ENCODE data around the gene COL16A1. TPM values are rescaled to one million over a fixed set of nuclear protein-coding genes. Genes with fewer than 3 reads are reported as not detected.

Gene COL16A1
- total RNA-seq, 4 donors from 2014 or later: 14.3 to 135 (median 40.1) TPM

GRCh38 chr1:31642366-31642765 is 61.5 kb downstream of the COL16A1 start:
- no peak for DNase-seq

GRCh38 chr1:31640964-31641363 is 62.9 kb downstream of the COL16A1 start:
- H3K27ac ChIP-seq: no peak overlapping the region
- 87 to 100% methylated on average over 3 to 4 of the region's 4 CpGs for WGBS, 2 donors (ENCODE audit: low coverage in 1 of 2)
- H3K27me3 ChIP-seq: no peaks in the 10 kb centered on the region
- no peak overlapping the region for H3K4me3 ChIP-seq
- no peaks in the 10 kb centered on the region for H3K36me3 ChIP-seq
- in situ Hi-C loops (cut with MboI; ENCODE audit: low pct_ligation_motif_present in 1 of 4, low pct_unique_long_range_greater_than_20kb in 1 of 4, low sequenced_read_pairs in 3 of 4) (no loop called here), intact Hi-C loops (cut with DNase I; ENCODE audit: low total_unique reads) (no loop called here)
- TF ChIP-seq CTCF (IDR thresholded peaks at IDR 0.05): no peak
- no peak for TF ChIP-seq EP300 (IDR thresholded peaks at IDR 0.05; ENCODE audit: low read depth)
- TF ChIP-seq POLR2A (IDR thresholded peaks at IDR 0.05): no peak
- TF ChIP-seq POLR2AphosphoS5 (IDR thresholded peaks at IDR 0.05): no peak
- DNase-seq: no peak
- H3K9me3 ChIP-seq: no peaks in the 10 kb centered on the region
- H3K4me1 ChIP-seq: peaks cover 19 to 67% (median 36%) of the 10 kb centered on the region in 4 donors

More at GRCh38 chr1:31642366-31642765, 61.5 kb downstream of the COL16A1 start:
- intact Hi-C loops (cut with DNase I; ENCODE audit: low total_unique reads): no loop called here
- TF ChIP-seq POLR2AphosphoS5 (IDR thresholded peaks at IDR 0.05) (no peak), POLR2A (IDR thresholded peaks at IDR 0.05) (no peak), EP300 (IDR thresholded peaks at IDR 0.05; ENCODE audit: low read depth) (no peak), CTCF (IDR thresholded peaks at IDR 0.05) (no peak)
- Histone ChIP-seq H3K36me3 (no peaks in the 10 kb centered on the region), H3K4me3 (no peak overlapping the region), H3K9me3 (no peaks in the 10 kb centered on the region), H3K4me1 (peaks cover 19 to 53% (median 30%) of the 10 kb centered on the region in 4 donors), H3K27me3 (no peaks in the 10 kb centered on the region), H3K27ac (no peak overlapping the region)
- in situ Hi-C loops (cut with MboI; ENCODE audit: low pct_ligation_motif_present in 1 of 4, low pct_unique_long_range_greater_than_20kb in 1 of 4, low sequenced_read_pairs in 3 of 4): no loop called here
- WGBS, 2 donors (ENCODE audit: low coverage in 1 of 2): 82 to 90% methylated on average over 4 of the region's 4 CpGs

GRCh38 chr1:31640179-31640578 is 63.6 kb downstream of the COL16A1 start:
- no peak overlapping the region for H3K4me3 ChIP-seq
- intact Hi-C loops (cut with DNase I; ENCODE audit: low total_unique reads): no loop called here

GRCh38 chr1:31639543-31639942 is 64.3 kb downstream of the COL16A1 start:
- 62 to 67% methylated on average over 5 of the region's 5 CpGs for WGBS, 2 donors (ENCODE audit: low coverage in 1 of 2)
- no peak for DNase-seq
- peak overlapping the region in 3 of 4 donors; percentile 55 to 67 (median 57) for H3K27ac ChIP-seq
- peaks cover 19 to 63% (median 34%) of the 10 kb centered on the region in 4 donors for H3K4me1 ChIP-seq
- no peaks in the 10 kb centered on the region for H3K9me3 ChIP-seq
- in situ Hi-C loops (cut with MboI; ENCODE audit: low pct_ligation_motif_present in 1 of 4, low pct_unique_long_range_greater_than_20kb in 1 of 4, low sequenced_read_pairs in 3 of 4): no loop called here
- TF ChIP-seq CTCF (IDR thresholded peaks at IDR 0.05): no peak
- TF ChIP-seq POLR2A (IDR thresholded peaks at IDR 0.05): no peak
- TF ChIP-seq POLR2AphosphoS5 (IDR thresholded peaks at IDR 0.05): no peak
- no peak for TF ChIP-seq EP300 (IDR thresholded peaks at IDR 0.05; ENCODE audit: low read depth)
- intact Hi-C loops (cut with DNase I; ENCODE audit: low total_unique reads): no loop called here
- H3K36me3 ChIP-seq: no peaks in the 10 kb centered on the region
- H3K4me3 ChIP-seq: no peak overlapping the region
- H3K27me3 ChIP-seq: no peaks in the 10 kb centered on the region

More at GRCh38 chr1:31640179-31640578, 63.6 kb downstream of the COL16A1 start:
- Histone ChIP-seq H3K27me3 (no peaks in the 10 kb centered on the region), H3K36me3 (no peaks in the 10 kb centered on the region), H3K4me1 (peaks cover 19 to 63% (median 34%) of the 10 kb centered on the region in 4 donors), H3K27ac (no peak overlapping the region), H3K9me3 (no peaks in the 10 kb centered on the region)
- TF ChIP-seq POLR2AphosphoS5 (IDR thresholded peaks at IDR 0.05) (no peak), EP300 (IDR thresholded peaks at IDR 0.05; ENCODE audit: low read depth) (no peak), POLR2A (IDR thresholded peaks at IDR 0.05) (no peak), CTCF (IDR thresholded peaks at IDR 0.05) (no peak)
- no peak for DNase-seq
- in situ Hi-C loops (cut with MboI; ENCODE audit: low pct_ligation_motif_present in 1 of 4, low pct_unique_long_range_greater_than_20kb in 1 of 4, low sequenced_read_pairs in 3 of 4): no loop called here

Data from transverse colon (tissue), 4 donors.